HCT116 (cell line): ENCODE results near the gene PCARE. TPM values are rescaled to one million over a fixed set of nuclear protein-coding genes. Genes with fewer than 3 reads are reported as not detected.

Experiments used
- ATAC-seq: fragments of 200-7000 bp; cut with Tn5 transposase; 2 replicates; pipeline ENCODE4 v1.9.1; 2020; ENCODE audit warnings: mild to moderate bottlenecking, moderate library complexity
- BruUV-seq: library from RNA; stranded (reverse); fragments of 400-500 nt; replicated peaks from 2 replicates; lab custom pipeline; 2021; lab: Mats Ljungman, UMichigan
- CTCF ChIA-PET: fragments of 300-600 bp; sonication (Branson Sonifier 250); formaldehyde crosslinking; loops from one replicate; lab custom pipeline; 2021; ENCODE audit warnings: antibody characterized with exemption; lab: Charles Lee
- POLR2A ChIA-PET: fragments of 300-600, 350-600 bp; sonication (Branson Sonifier 250); formaldehyde crosslinking; loops from one replicate; lab custom pipeline; 2021; ENCODE audit warnings: antibody characterized with exemption; lab: Charles Lee
- RAD21 ChIA-PET, 2 experiments: fragments of 300-600 bp; sonication (Branson Sonifier 250); formaldehyde crosslinking; loops; one replicate each; lab custom pipeline; 2023; ENCODE audit warnings: low total read pairs in 2 of 2; ENCODE audit not compliant: uncharacterized antibody in 2 of 2, unreplicated experiment in 2 of 2, low non-redundant PET in 1 of 2; lab: Charles Lee
- DNase-seq: peaks from one replicate; pipeline ENCODE4 v3.0.0-alpha.2; 2010; ENCODE audit warnings: low read depth, low spot score
- H2AFZ ChIP-seq: fragments of 200-600 bp; shearing (Covaris generic), sonication (generic); 2 replicates; pipeline ENCODE4 v1.6.1; 2017; ENCODE audit warnings: low read depth, mixed run types, mixed read lengths, antibody characterized with exemption, low read length; ENCODE audit not compliant: poor library complexity, severe bottlenecking
- H3K27ac ChIP-seq: 2 replicates; pipeline ENCODE4 v1.5.1; 2012; ENCODE audit warnings: low read depth, low read length
- H3K27me3 ChIP-seq: fragments of 200-600 bp; sonication (generic); 2 replicates; pipeline ENCODE4 v1.6.1; 2016; ENCODE audit warnings: mixed run types, low read length, mixed read lengths; ENCODE audit not compliant: insufficient read depth
- H3K36me3 ChIP-seq, 2 experiments: fragments of 200-500 bp in 1 of 2; fragments of 200-600 bp in 1 of 2; sonication (Bioruptor generic) in 1 of 2; sonication (generic) in 1 of 2; 2 replicates each; pipeline versions ENCODE4 v1.5.1 to v1.6.1; 2014 to 2016; ENCODE audit warnings: low read length in 2 of 2, inconsistent platforms in 1 of 2, mixed read lengths in 1 of 2, mixed run types in 1 of 2; ENCODE audit not compliant: insufficient read depth in 2 of 2, control insufficient read depth in 1 of 2
- H3K4me1 ChIP-seq, 2 experiments: fragments of 200-600 bp in 1 of 2; sonication (generic) in 1 of 2; 2 replicates each; pipeline versions ENCODE4 v1.5.1 to v1.6.1; 2012 to 2017; ENCODE audit warnings: low read length in 2 of 2, inconsistent platforms in 1 of 2, mild to moderate bottlenecking in 1 of 2, mixed read lengths in 1 of 2, mixed run types in 1 of 2, moderate library complexity in 1 of 2; ENCODE audit not compliant: insufficient read depth in 2 of 2, control insufficient read depth in 1 of 2
- H3K4me2 ChIP-seq: fragments of 200-600 bp; sonication (generic); 2 replicates; pipeline ENCODE4 v1.6.1; 2017; ENCODE audit warnings: mixed run types, low read length, mixed read lengths
- H3K4me3 ChIP-seq, 2 experiments: fragments of 200-600 bp in 1 of 2; sonication (generic) in 1 of 2; replicated peaks in 1 of 2; 2 replicates each; pipeline ENCODE4 v1.5.1; 2011 to 2016; ENCODE audit warnings: low read length in 2 of 2, control low read depth in 1 of 2, low read depth in 1 of 2, mild to moderate bottlenecking in 1 of 2, mixed read lengths in 1 of 2, mixed run types in 1 of 2
- H3K79me2 ChIP-seq: fragments of 200-600 bp; sonication (generic); 2 replicates; pipeline ENCODE4 v1.6.1; 2017; ENCODE audit warnings: mild to moderate bottlenecking, mixed run types, low read length, moderate library complexity, mixed read lengths; ENCODE audit not compliant: insufficient read depth
- H3K9ac ChIP-seq: fragments of 200-600 bp; sonication (generic); 2 replicates; pipeline ENCODE4 v1.6.1; 2016; ENCODE audit warnings: low read length, mixed read lengths
- H3K9me2 ChIP-seq: fragments of 200-600 bp; sonication (generic), shearing (Covaris generic); 2 replicates; pipeline ENCODE4 v1.6.1; 2017; ENCODE audit warnings: mixed run types, mild to moderate bottlenecking, moderate library complexity; ENCODE audit not compliant: insufficient read depth
- H3K9me3 ChIP-seq, 2 experiments: fragments of 200-500 bp in 1 of 2; fragments of 200-600 bp in 1 of 2; sonication (Bioruptor generic) in 1 of 2; sonication (generic) in 1 of 2; 2 replicates each; pipeline ENCODE4 v1.6.1; 2014 to 2017; ENCODE audit warnings: low read length in 2 of 2, mixed read lengths in 2 of 2, inconsistent platforms in 1 of 2, low read depth in 1 of 2, mild to moderate bottlenecking in 1 of 2, mixed run types in 1 of 2, moderate library complexity in 1 of 2; ENCODE audit not compliant: control insufficient read depth in 1 of 2, insufficient read depth in 1 of 2
- H4K20me1 ChIP-seq: fragments of 200-600 bp; sonication (generic), shearing (Covaris generic); 2 replicates; pipeline ENCODE4 v1.6.1; 2017; ENCODE audit warnings: mixed run types, mild to moderate bottlenecking, moderate library complexity; ENCODE audit not compliant: insufficient read depth
- CBX3 ChIP-seq: IDR thresholded peaks from 2 replicates; pipeline ENCODE4 v1.6.1; 2012; ENCODE audit warnings: low read depth
- CEBPB ChIP-seq: IDR thresholded peaks from 2 replicates; pipeline ENCODE4 v1.6.1; 2012; ENCODE audit warnings: low read depth
- CTCF ChIP-seq, 3 experiments: fragments of 200-600 bp in 1 of 3; sonication (generic) in 1 of 3; IDR thresholded peaks in 2 of 3; conservative IDR thresholded peaks in 1 of 3; 2 replicates each; pipeline ENCODE4 v1.5.1; 2012 to 2017; ENCODE audit warnings: low read depth in 2 of 3, low read length in 2 of 3, antibody characterized with exemption in 1 of 3, borderline replicate concordance in 1 of 3, control low read depth in 1 of 3, mild to moderate bottlenecking in 1 of 3, mixed read lengths in 1 of 3, mixed run types in 1 of 3, moderate library complexity in 1 of 3; ENCODE audit not compliant: insufficient read depth in 1 of 3
- EGR1 ChIP-seq: IDR thresholded peaks from 2 replicates; pipeline ENCODE4 v1.6.1; 2012; ENCODE audit warnings: low read depth
- ELF1 ChIP-seq: IDR thresholded peaks from 2 replicates; pipeline ENCODE4 v1.6.1; 2012; ENCODE audit warnings: low read depth, borderline replicate concordance
- EZH2 ChIP-seq: fragments of 200-600 bp; sonication (generic); IDR thresholded peaks from 2 replicates; pipeline ENCODE4 v1.6.1; 2017; ENCODE audit warnings: antibody characterized with exemption, mixed run types
- EZH2phosphoT487 ChIP-seq: fragments of 200-600 bp; IDR thresholded peaks from 2 replicates; pipeline ENCODE4 v1.6.1; 2018; ENCODE audit warnings: antibody characterized with exemption, borderline replicate concordance
- JUND ChIP-seq: IDR thresholded peaks from 2 replicates; pipeline ENCODE4 v1.6.1; 2012
- POLR2A ChIP-seq: IDR thresholded peaks from 2 replicates; pipeline ENCODE4 v1.7.0; 2011; ENCODE audit warnings: borderline replicate concordance; ENCODE audit not compliant: insufficient read depth, insufficient read length; ENCODE audit errors: extremely low read depth
- RAD21 ChIP-seq: IDR thresholded peaks from 2 replicates; pipeline ENCODE4 v1.6.1; 2012; ENCODE audit warnings: low read depth, mild to moderate bottlenecking
- SP1 ChIP-seq: IDR thresholded peaks from 2 replicates; pipeline ENCODE4 v1.6.1; 2012; ENCODE audit warnings: low read depth
- SRF ChIP-seq: IDR thresholded peaks from 2 replicates; pipeline ENCODE4 v1.6.1; 2012; ENCODE audit warnings: low read depth
- TCF7L2 ChIP-seq: IDR thresholded peaks from 2 replicates; pipeline ENCODE4 v1.7.0; 2011; ENCODE audit warnings: borderline replicate concordance, inconsistent platforms; ENCODE audit not compliant: insufficient read depth, insufficient read length; ENCODE audit errors: extremely low read depth
- YY1 ChIP-seq: IDR thresholded peaks from 2 replicates; pipeline ENCODE4 v1.6.1; 2011; ENCODE audit warnings: low read length, low read depth, moderate library complexity, mild to moderate bottlenecking; ENCODE audit not compliant: insufficient replicate concordance; ENCODE audit errors: extremely low read depth
- ZFX ChIP-seq: fragments of 450-650 bp; IDR thresholded peaks from 2 replicates; pipeline ENCODE4 v1.6.1; 2017
- intact Hi-C: fragments of 100-400 bp; cut with micrococcal nuclease; formaldehyde crosslinking; loops from 2 replicates; pipeline ENCODE4 v1.10.0; 2022
- total RNA-seq: library from RNA; stranded (reverse); gene quantifications from one replicate; pipeline ENCODE4 v1.2.1, GENCODE V29; 2021; ENCODE audit not compliant: unreplicated experiment
- TF ChIP-seq, protein P1 (sequence below): IDR thresholded peaks from 2 replicates; pipeline ENCODE4 v1.6.1; 2012

PCARE gene
- total RNA-seq, 1 experiment from 2014 or later, result not detected

- Histone ChIP-seq H3K4me2 (no peak overlapping the region), H3K4me1 (no peaks in the 10 kb centered on the region), H3K9ac (no peak overlapping the region), H3K36me3 (no peaks in the 10 kb centered on the region), H3K27me3 (no peaks in the 10 kb centered on the region), H3K9me2 (no peaks in the 10 kb centered on the region), H3K4me3 (no peak overlapping the region), H3K79me2 (no peaks in the 10 kb centered on the region), H2AFZ (no peak overlapping the region), H3K9me3 (no peaks in the 10 kb centered on the region), H4K20me1 (no peaks in the 10 kb centered on the region), H3K27ac (no peak overlapping the region)
- no peak for TF ChIP-seq EZH2phosphoT487
- no peak for TF ChIP-seq RAD21
- TF ChIP-seq, protein P1, sequence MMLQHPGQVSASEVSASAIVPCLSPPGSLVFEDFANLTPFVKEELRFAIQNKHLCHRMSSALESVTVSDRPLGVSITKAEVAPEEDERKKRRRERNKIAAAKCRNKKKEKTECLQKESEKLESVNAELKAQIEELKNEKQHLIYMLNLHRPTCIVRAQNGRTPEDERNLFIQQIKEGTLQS, result no peak
- TF ChIP-seq CBX3, result no peak
- CTCF ChIA-PET, result no interaction called here
- DNase-seq (no peak), ATAC-seq (no peak)
- POLR2A ChIA-PET, result no interaction called here
- intact Hi-C loops, result no loop called here
- RAD21 ChIA-PET, result no interaction called here
- BruUV-seq, result no TSS peak
Observed at GRCh38 chr2:29024882-29025430, 49.4 kb downstream of the PCARE start.

DNA sequence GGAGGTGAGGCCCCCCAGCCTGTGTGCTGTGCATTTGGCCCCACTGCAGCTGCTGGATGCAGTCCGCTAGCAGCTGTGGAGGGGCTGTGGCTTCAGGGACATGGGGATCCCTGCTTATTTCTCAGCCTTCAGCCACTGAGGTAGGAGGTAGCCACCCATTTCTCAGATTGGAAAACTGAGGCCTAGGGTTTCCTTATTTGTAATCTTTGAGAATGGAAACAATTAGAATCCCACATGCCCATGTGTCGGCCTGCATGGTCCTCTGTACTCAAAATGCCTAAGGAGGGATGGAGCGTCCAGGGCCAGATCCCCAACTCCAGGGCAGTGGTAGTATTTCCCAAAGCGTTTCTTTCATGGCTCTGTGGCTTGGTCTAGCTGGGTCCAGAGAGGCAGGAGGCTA is 51.1 kb downstream of the PCARE start:
- H3K9me2 ChIP-seq, result no peaks in the 10 kb centered on the region
- ATAC-seq, result no peak
- no peaks in the 10 kb centered on the region for H3K36me3 ChIP-seq
- intact Hi-C loops, result no loop called here
- no peak for DNase-seq
- no peaks in the 10 kb centered on the region for H3K27me3 ChIP-seq
- H3K27ac ChIP-seq, result no peak overlapping the region
- H3K79me2 ChIP-seq, result no peaks in the 10 kb centered on the region
- no peak for TF ChIP-seq YY1
- TF ChIP-seq, protein P1, result no peak
- TF ChIP-seq TCF7L2, result no peak
- no peak for TF ChIP-seq EZH2phosphoT487
- no peak for TF ChIP-seq JUND
- TF ChIP-seq CEBPB, result no peak
- TF ChIP-seq SRF, result no peak
- TF ChIP-seq RAD21, result no peak
- TF ChIP-seq EGR1, result no peak
- TF ChIP-seq EZH2, result no peak
- no peak for TF ChIP-seq POLR2A
- TF ChIP-seq CTCF (IDR thresholded peaks at IDR 0.05 in 2 of 3, conservative IDR thresholded peaks at IDR 0.05 in 1 of 3; ENCODE audit: borderline replicate concordance in 1 of 3, insufficient read depth in 1 of 3, low read depth in 2 of 3, low read length in 2 of 3), result no peak
- TF ChIP-seq ZFX, result no peak
- TF ChIP-seq SP1, result no peak
- TF ChIP-seq ELF1, result no peak
- H4K20me1 ChIP-seq, result no peaks in the 10 kb centered on the region
- H3K4me2 ChIP-seq, result no peak overlapping the region
- H2AFZ ChIP-seq, result no peak overlapping the region
- BruUV-seq, result no TSS peak
- no peaks in the 10 kb centered on the region for H3K4me1 ChIP-seq
- no peaks in the 10 kb centered on the region for H3K9me3 ChIP-seq
- ChIA-PET POLR2A (no interaction called here), CTCF (no interaction called here), RAD21 (no interaction called here)
- H3K9ac ChIP-seq, result no peak overlapping the region
- H3K4me3 ChIP-seq, result no peak overlapping the region
